ENCODE results near the gene ZGLP1. TPM values are rescaled to one million over a fixed set of nuclear protein-coding genes. Genes with fewer than 3 reads are reported as not detected.
A peak's percentile ranks its signal among the peaks of the same experiment; 100 is the strongest.

Gene ZGLP1
- total RNA-seq, 3 donors from 2014 or later = 1.3 to 4.4 (median 3.3) TPM

DNA sequence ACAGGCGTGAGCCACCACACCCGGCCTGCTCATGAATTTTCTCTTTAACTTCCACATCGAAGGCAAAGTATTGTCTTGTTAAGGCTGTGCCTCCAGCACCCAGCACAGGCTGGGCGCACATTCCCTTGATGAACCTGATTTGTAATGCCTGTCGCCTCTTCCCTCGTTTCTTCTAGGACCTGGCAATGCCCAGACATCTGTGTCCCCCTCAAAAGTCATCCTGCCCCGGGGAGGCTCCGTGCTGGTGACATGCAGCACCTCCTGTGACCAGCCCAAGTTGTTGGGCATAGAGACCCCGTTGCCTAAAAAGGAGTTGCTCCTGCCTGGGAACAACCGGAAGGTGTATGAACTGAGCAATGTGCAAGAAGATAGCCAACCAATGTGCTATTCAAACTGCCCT is 35.0 kb downstream of the ZGLP1 start:
- intact Hi-C loops (cut with DNase I; ENCODE audit: low total_unique reads) = no loop called here
- Histone ChIP-seq H3K4me1 (no peaks in the 10 kb centered on the region), H3K9me3 (no peaks in the 10 kb centered on the region), H3K4me3 (no peak overlapping the region), H3K36me3 (no peaks in the 10 kb centered on the region), H3K27ac (no peak overlapping the region), H3K27me3 (no peaks in the 10 kb centered on the region)
- no peak for DNase-seq (ENCODE audit: low spot score in 2 of 2)
- TF ChIP-seq POLR2AphosphoS5 (IDR thresholded peaks at IDR 0.05) (no peak), CTCF (IDR thresholded peaks at IDR 0.05) (no peak), POLR2A (IDR thresholded peaks at IDR 0.05) (no peak)

GRCh38 chr19:10271543-10272086 is 38.0 kb downstream of the ZGLP1 start:
- intact Hi-C loops (cut with DNase I; ENCODE audit: low total_unique reads) = no loop called here

DNA sequence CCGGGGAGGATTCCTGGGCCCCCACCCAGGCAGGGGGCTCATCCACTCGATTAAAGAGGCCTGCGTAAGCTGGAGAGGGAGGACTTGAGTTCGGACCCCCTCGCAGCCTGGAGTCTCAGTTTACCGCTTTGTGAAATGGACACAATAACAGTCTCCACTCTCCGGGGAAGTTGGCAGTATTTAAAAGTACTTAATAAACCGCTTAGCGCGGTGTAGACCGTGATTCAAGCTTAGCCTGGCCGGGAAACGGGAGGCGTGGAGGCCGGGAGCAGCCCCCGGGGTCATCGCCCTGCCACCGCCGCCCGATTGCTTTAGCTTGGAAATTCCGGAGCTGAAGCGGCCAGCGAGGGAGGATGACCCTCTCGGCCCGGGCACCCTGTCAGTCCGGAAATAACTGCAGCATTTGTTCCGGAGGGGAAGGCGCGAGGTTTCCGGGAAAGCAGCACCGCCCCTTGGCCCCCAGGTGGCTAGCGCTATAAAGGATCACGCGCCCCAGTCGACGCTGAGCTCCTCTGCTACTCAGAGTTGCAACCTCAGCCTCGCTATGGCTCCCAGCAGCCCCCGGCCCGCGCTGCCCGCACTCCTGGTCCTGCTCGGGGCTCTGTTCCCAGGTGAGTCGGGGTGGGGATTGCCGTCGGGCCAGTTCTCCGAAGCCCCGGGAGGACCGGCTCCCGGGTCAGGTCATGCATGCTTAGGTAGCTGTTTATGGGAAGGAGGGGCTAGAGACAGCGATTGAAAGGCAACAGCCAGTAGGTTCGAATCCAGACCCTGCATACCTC is 38.8 kb downstream of the ZGLP1 start, which contains the start of gene ICAM1:
Gene ICAM1, plus strand, starts transcription at position 505 of the 779 bp plus-strand sequence. Its CDS starts 40 bp downstream, at position 545.
- intact Hi-C loops (cut with DNase I; ENCODE audit: low total_unique reads) = no loop called here
- no peaks in the 10 kb centered on the region for H3K36me3 ChIP-seq
- TF ChIP-seq POLR2AphosphoS5 (IDR thresholded peaks at IDR 0.05) (peak; percentile 80 to 98 (median 90)), POLR2A (IDR thresholded peaks at IDR 0.05) (peak; percentile 54), CTCF (IDR thresholded peaks at IDR 0.05) (peak in 2 of 3 donors; percentile 22 to 39)
- H3K27ac ChIP-seq = peak within 1 kb of the TSS; percentile 88 to 91
- DNase-seq (ENCODE audit: low spot score in 2 of 2) = peak; percentile 66 to 79
- H3K9me3 ChIP-seq = no peaks in the 10 kb centered on the region
- no peaks in the 10 kb centered on the region for H3K4me1 ChIP-seq
- H3K4me3 ChIP-seq = peak within 1 kb of the TSS; percentile 59 to 68 (median 63)
- no peaks in the 10 kb centered on the region for H3K27me3 ChIP-seq

More at GRCh38 chr19:10271543-10272086, 38.0 kb downstream of the ZGLP1 start:
- no peaks in the 10 kb centered on the region for H3K4me1 ChIP-seq
- H3K4me3 ChIP-seq = peak overlapping the region; percentile 59 to 68 (median 63)
- H3K27ac ChIP-seq = peak overlapping the region; percentile 88 to 91
- no peaks in the 10 kb centered on the region for H3K36me3 ChIP-seq
- no peak for TF ChIP-seq POLR2A (IDR thresholded peaks at IDR 0.05)
- no peak for TF ChIP-seq POLR2AphosphoS5 (IDR thresholded peaks at IDR 0.05)
- no peak for TF ChIP-seq CTCF (IDR thresholded peaks at IDR 0.05)
- H3K9me3 ChIP-seq = no peaks in the 10 kb centered on the region
- H3K27me3 ChIP-seq = no peaks in the 10 kb centered on the region
- no peak for DNase-seq (ENCODE audit: low spot score in 2 of 2)

- intact Hi-C loops (cut with DNase I; ENCODE audit: low total_unique reads) = no loop called here
- Histone ChIP-seq H3K4me1 (no peaks in the 10 kb centered on the region), H3K9me3 (no peaks in the 10 kb centered on the region), H3K27me3 (no peaks in the 10 kb centered on the region), H3K4me3 (peak overlapping the region; percentile 59 to 68 (median 63)), H3K27ac (peak overlapping the region; percentile 88 to 91), H3K36me3 (no peaks in the 10 kb centered on the region)
- DNase-seq (ENCODE audit: low spot score in 2 of 2) = no peak
- no peak for TF ChIP-seq POLR2A (IDR thresholded peaks at IDR 0.05)
These were observed 39.4 kb downstream of the ZGLP1 start for GRCh38 chr19:10270180-10270615.

DNA sequence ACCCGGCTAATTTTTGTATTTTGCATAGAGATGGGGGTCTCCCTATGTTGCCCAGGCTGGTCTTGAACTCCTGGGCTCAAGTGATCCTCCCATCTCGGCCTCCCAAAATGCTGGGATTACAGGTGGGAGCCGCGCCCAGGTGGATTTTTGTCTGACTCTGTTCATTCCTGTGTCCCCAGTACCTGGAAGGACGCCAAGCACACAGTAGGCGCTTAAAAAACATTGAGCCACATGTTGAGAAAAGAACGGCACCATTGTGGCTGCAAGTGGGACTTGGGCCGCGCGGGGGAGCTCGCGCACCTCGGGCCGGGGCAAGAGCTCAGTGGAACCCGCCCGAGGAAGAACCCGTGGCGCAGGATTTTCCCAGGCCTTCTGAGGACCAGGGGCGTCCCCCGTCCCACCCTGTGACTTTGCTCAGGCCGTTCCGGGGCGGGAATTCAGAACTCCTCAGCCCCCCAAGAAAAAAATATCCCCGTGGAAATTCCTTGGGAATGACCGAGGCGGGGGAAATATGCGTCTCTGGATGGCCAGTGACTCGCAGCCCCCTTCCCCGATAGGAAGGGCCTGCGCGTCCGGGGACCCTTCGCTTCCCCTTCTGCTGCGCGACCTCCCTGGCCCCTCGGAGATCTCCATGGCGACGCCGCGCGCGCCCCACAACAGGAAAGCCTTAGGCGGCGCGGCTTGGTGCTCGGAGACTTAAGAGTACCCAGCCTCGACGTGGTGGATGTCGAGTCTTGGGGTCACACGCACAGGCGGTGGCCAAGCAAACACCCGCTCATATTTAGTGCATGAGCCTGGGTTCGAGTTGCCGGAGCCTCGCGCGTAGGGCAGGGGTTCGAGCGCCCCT is 40.1 kb downstream of the ZGLP1 start:
- peak; percentile 83 to 89 for DNase-seq (ENCODE audit: low spot score in 2 of 2)
- no peaks in the 10 kb centered on the region for H3K4me1 ChIP-seq
- H3K4me3 ChIP-seq = peak overlapping the region; percentile 59 to 68 (median 63)
- no peaks in the 10 kb centered on the region for H3K36me3 ChIP-seq
- no peaks in the 10 kb centered on the region for H3K9me3 ChIP-seq
- no peak for TF ChIP-seq POLR2A (IDR thresholded peaks at IDR 0.05)
- peak; percentile 88 to 94 (median 93) for TF ChIP-seq CTCF (IDR thresholded peaks at IDR 0.05)
- TF ChIP-seq POLR2AphosphoS5 (IDR thresholded peaks at IDR 0.05) = peak in 2 of 3 donors; percentile 15 to 59
- peak overlapping the region; percentile 88 to 91 for H3K27ac ChIP-seq
- intact Hi-C loops (cut with DNase I; ENCODE audit: low total_unique reads) = loop anchor here (1.0 to 5.0 kb wide), 2 partner anchors 119 to 133 kb away; partner anchors contain the start of gene CDC37
- H3K27me3 ChIP-seq = no peaks in the 10 kb centered on the region

Measured in breast epithelium (tissue), 4 donors.